ENCODE results near the gene SORD.
A peak's percentile ranks its signal among the peaks of the same experiment; 100 is the strongest.
"Not testable (repeated sequence)": the region's sequence is repeated elsewhere in the genome, so short reads cannot be mapped to it uniquely, and the experiment has no call there.

Gene SORD

GRCh38 chr15:45026651-45027190, 3.7 kb downstream of the SORD start:
- CTCF ChIA-PET = no interaction called here
- DNase-seq (ENCODE audit: low spot score) = no peak
- no peak overlapping the region for H3K27ac ChIP-seq
- POLR2A ChIA-PET (ENCODE audit: low non-redundant PET) = no interaction called here
- TF ChIP-seq, protein P1, sequence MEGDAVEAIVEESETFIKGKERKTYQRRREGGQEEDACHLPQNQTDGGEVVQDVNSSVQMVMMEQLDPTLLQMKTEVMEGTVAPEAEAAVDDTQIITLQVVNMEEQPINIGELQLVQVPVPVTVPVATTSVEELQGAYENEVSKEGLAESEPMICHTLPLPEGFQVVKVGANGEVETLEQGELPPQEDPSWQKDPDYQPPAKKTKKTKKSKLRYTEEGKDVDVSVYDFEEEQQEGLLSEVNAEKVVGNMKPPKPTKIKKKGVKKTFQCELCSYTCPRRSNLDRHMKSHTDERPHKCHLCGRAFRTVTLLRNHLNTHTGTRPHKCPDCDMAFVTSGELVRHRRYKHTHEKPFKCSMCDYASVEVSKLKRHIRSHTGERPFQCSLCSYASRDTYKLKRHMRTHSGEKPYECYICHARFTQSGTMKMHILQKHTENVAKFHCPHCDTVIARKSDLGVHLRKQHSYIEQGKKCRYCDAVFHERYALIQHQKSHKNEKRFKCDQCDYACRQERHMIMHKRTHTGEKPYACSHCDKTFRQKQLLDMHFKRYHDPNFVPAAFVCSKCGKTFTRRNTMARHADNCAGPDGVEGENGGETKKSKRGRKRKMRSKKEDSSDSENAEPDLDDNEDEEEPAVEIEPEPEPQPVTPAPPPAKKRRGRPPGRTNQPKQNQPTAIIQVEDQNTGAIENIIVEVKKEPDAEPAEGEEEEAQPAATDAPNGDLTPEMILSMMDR (conservative IDR thresholded peaks at IDR 0.05; ENCODE audit: low read depth) = no peak

- DNase-seq (ENCODE audit: low spot score) = no peak
- no peak overlapping the region for H3K27ac ChIP-seq
- TF ChIP-seq, protein P1 (conservative IDR thresholded peaks at IDR 0.05; ENCODE audit: low read depth) = no peak
- POLR2A ChIA-PET (ENCODE audit: low non-redundant PET) = no interaction called here
- CTCF ChIA-PET = no interaction called here
These were observed 4.2 kb downstream of the SORD start for GRCh38 chr15:45027220-45027619.

GRCh38 chr15:45030743-45031142, 7.7 kb downstream of the SORD start:
- DNase-seq (ENCODE audit: low spot score) = no peak
- H3K27ac ChIP-seq = no peak overlapping the region
- POLR2A ChIA-PET (ENCODE audit: low non-redundant PET) = no interaction called here
- TF ChIP-seq, protein P1 (conservative IDR thresholded peaks at IDR 0.05; ENCODE audit: low read depth) = no peak
- CTCF ChIA-PET = interaction anchor here (0.6 kb wide), 2 partner anchors 11 to 265 kb away, joined by 3 to 5 read pairs; no protein-coding TSS in a partner anchor

- POLR2A ChIA-PET (ENCODE audit: low non-redundant PET) = not testable (repeated sequence)
These were observed 8.6 kb downstream of the SORD start for GRCh38 chr15:45031522-45032028.

GRCh38 chr15:45032501-45032900, 9.5 kb downstream of the SORD start:
- POLR2A ChIA-PET (ENCODE audit: low non-redundant PET); CTCF ChIA-PET; DNase-seq (ENCODE audit: low spot score); H3K27ac ChIP-seq: not testable (repeated sequence)

More at GRCh38 chr15:45031522-45032028, 8.6 kb downstream of the SORD start:
- not testable (repeated sequence) for DNase-seq (ENCODE audit: low spot score); H3K27ac ChIP-seq
- CTCF ChIA-PET = interaction anchor here (0.6 kb wide), 1 partner anchor 362 kb away, joined by 3 read pairs; no protein-coding TSS in a partner anchor

GRCh38 chr15:45034087-45034486, 11.1 kb downstream of the SORD start:
- POLR2A ChIA-PET (ENCODE audit: low non-redundant PET); H3K27ac ChIP-seq: not testable (repeated sequence)

GRCh38 chr15:45034600-45035375, 11.8 kb downstream of the SORD start:
- POLR2A ChIA-PET (ENCODE audit: low non-redundant PET); CTCF ChIA-PET; DNase-seq (ENCODE audit: low spot score); H3K27ac ChIP-seq: not testable (repeated sequence)

More at GRCh38 chr15:45034087-45034486, 11.1 kb downstream of the SORD start:
- DNase-seq (ENCODE audit: low spot score); CTCF ChIA-PET: not testable (repeated sequence)

DNA sequence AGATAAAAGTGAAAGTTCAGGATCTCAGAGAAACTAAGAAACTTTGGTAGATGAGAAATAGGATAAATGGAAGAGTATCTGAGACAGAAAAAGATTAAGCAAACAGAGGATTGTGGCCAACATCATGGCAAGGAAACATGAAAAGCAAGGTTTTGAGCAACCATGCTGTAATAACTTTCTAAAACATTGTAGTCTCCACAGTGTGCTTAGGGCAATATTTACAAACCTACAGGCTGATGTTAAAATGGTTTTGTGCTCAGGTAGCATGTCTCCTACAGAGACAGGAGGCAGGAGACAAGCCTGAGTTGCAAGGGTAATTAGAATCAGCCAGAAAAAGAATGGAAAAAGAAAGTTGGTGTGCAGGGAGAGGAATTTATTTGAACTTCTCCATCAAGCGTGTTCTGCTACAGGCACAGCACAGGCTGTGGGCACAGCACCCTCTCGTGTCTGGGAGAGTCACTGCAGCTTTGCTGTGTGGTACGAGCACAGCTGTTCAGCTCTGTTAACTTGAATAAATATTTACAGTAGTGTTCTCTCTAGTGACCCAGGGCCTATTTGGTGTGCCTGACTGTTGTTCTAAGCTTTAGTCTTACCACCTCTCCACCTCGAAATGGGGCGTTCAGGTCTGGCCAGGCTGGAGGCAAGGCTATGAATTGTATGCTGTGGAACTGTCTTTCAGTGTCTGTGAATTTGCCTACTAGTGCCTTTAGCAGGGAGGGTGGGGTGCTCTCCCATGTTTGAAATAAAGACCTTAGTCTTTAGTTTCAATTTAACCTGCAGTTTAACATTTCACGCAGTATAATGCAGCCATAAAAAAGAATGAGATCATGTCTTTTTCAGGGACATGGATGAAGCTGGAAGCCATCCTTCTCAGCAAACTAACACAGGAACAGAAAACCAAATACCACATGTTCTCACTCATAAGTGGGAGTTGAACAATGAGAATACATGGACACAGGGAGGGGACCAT, 14.1 kb downstream of the SORD start:
- TF ChIP-seq, protein P1 (conservative IDR thresholded peaks at IDR 0.05; ENCODE audit: low read depth) = peak; percentile 96
- CTCF ChIA-PET = interaction anchor here (1.0 to 1.7 kb wide), 3 partner anchors 40 to 68 kb away, joined by 3 to 7 read pairs (median 5); no protein-coding TSS in a partner anchor
- POLR2A ChIA-PET (ENCODE audit: low non-redundant PET); H3K27ac ChIP-seq: not testable (repeated sequence)
- peak; percentile 23 for DNase-seq (ENCODE audit: low spot score)
